Mesenchymal stem cell (in vitro differentiated cells and primary cell): ENCODE data around the gene IL1R2.

Experiments used
- DNase-seq: peaks from one replicate; pipeline ENCODE4 v3.0.0-alpha.2; 2013
- H2AFZ ChIP-seq: one replicate; pipeline ENCODE4 v1.6.1; 2013; ENCODE audit warnings: low read depth, mild to moderate bottlenecking, control low read depth, inconsistent platforms, low read length, moderate library complexity
- H2AK5ac ChIP-seq: 2 replicates; pipeline ENCODE4 v1.6.1; 2013; ENCODE audit warnings: low read length, moderate library complexity, mild to moderate bottlenecking, inconsistent platforms; ENCODE audit not compliant: severe bottlenecking
- H2BK120ac ChIP-seq: one replicate; pipeline ENCODE4 v1.6.1; 2013; ENCODE audit warnings: low read depth, mild to moderate bottlenecking, inconsistent platforms, low read length, moderate library complexity
- H2BK12ac ChIP-seq, 2 experiments: one replicate each; pipeline ENCODE4 v1.6.1; 2013; ENCODE audit warnings: inconsistent platforms in 2 of 2, low read length in 2 of 2, mild to moderate bottlenecking in 2 of 2, moderate library complexity in 2 of 2, control low read depth in 1 of 2
- H2BK15ac ChIP-seq: one replicate; pipeline ENCODE4 v1.6.1; 2013; ENCODE audit warnings: mild to moderate bottlenecking, low read depth, inconsistent platforms; ENCODE audit not compliant: poor library complexity, severe bottlenecking
- H2BK5ac ChIP-seq: 2 replicates; pipeline ENCODE4 v1.6.1; 2013; ENCODE audit warnings: low read depth, mild to moderate bottlenecking, low read length, control low read depth, inconsistent platforms; ENCODE audit not compliant: poor library complexity, severe bottlenecking
- H3K14ac ChIP-seq, 2 experiments: one replicate each; pipeline ENCODE4 v1.6.1; 2013; ENCODE audit warnings: inconsistent platforms in 2 of 2, low read length in 2 of 2, control low read depth in 1 of 2, mild to moderate bottlenecking in 1 of 2, moderate library complexity in 1 of 2
- H3K18ac ChIP-seq, 2 experiments: one replicate each; pipeline ENCODE4 v1.6.1; 2013; ENCODE audit warnings: inconsistent platforms in 2 of 2, low read length in 2 of 2, control low read depth in 1 of 2, low read depth in 1 of 2, mild to moderate bottlenecking in 1 of 2
- H3K23ac ChIP-seq, 2 experiments: one replicate each; pipeline ENCODE4 v1.6.1; 2013; ENCODE audit warnings: inconsistent platforms in 2 of 2, low read length in 2 of 2, mild to moderate bottlenecking in 2 of 2, moderate library complexity in 2 of 2, control low read depth in 1 of 2
- H3K27ac ChIP-seq: 2 replicates; pipeline ENCODE4 v1.5.1; 2013; ENCODE audit warnings: mild to moderate bottlenecking, moderate library complexity, low read length, control low read depth, inconsistent platforms; ENCODE audit not compliant: poor library complexity, severe bottlenecking
- H3K27me3 ChIP-seq, 2 experiments: 2 replicates each; pipeline versions ENCODE4 v1.6.1 to v1.7.0; 2013; ENCODE audit warnings: low read length in 2 of 2, mild to moderate bottlenecking in 2 of 2, moderate library complexity in 2 of 2, control low read depth in 1 of 2, inconsistent platforms in 1 of 2; ENCODE audit not compliant: control insufficient read depth in 1 of 2, insufficient read depth in 1 of 2
- H3K36me3 ChIP-seq, 2 experiments: 2 replicates each; pipeline versions ENCODE4 v1.6.1 to v1.7.0; 2013; ENCODE audit warnings: low read length in 2 of 2, control low read depth in 1 of 2, inconsistent platforms in 1 of 2, low read depth in 1 of 2, mild to moderate bottlenecking in 1 of 2; ENCODE audit not compliant: insufficient read depth in 2 of 2, control insufficient read depth in 1 of 2
- H3K4ac ChIP-seq, 2 experiments: one replicate each; pipeline ENCODE4 v1.6.1; 2013; ENCODE audit warnings: inconsistent platforms in 2 of 2, low read length in 2 of 2, mild to moderate bottlenecking in 2 of 2, moderate library complexity in 2 of 2, control low read depth in 1 of 2, low read depth in 1 of 2
- H3K4me1 ChIP-seq: 2 replicates; pipeline ENCODE4 v1.6.1; 2013; ENCODE audit warnings: low read depth, low read length, control low read depth; ENCODE audit not compliant: control insufficient read depth, insufficient read depth
- H3K4me2 ChIP-seq: 2 replicates; pipeline ENCODE4 v1.6.1; 2013; ENCODE audit warnings: low read length, mild to moderate bottlenecking, inconsistent platforms; ENCODE audit not compliant: poor library complexity, severe bottlenecking
- H3K4me3 ChIP-seq, 2 experiments: 2 replicates each; pipeline versions ENCODE4 v1.5.1 to v1.7.0; 2013; ENCODE audit warnings: low read length in 2 of 2, mild to moderate bottlenecking in 2 of 2, control low read depth in 1 of 2, low read depth in 1 of 2; ENCODE audit not compliant: insufficient read depth in 1 of 2
- H3K79me1 ChIP-seq: replicated peaks from 2 replicates; pipeline ENCODE4 v1.6.1; 2013; ENCODE audit warnings: mild to moderate bottlenecking, control low read depth, low read length, inconsistent platforms; ENCODE audit not compliant: poor library complexity, severe bottlenecking
- H3K9ac ChIP-seq: 2 replicates; pipeline ENCODE4 v1.7.0; 2013; ENCODE audit warnings: mild to moderate bottlenecking, low read length, moderate library complexity
- H3K9me3 ChIP-seq: 2 replicates; pipeline ENCODE4 v1.7.0; 2013; ENCODE audit warnings: mild to moderate bottlenecking, low read length; ENCODE audit not compliant: control insufficient read depth
- H4K8ac ChIP-seq: one replicate; pipeline ENCODE4 v1.6.1; 2013; ENCODE audit warnings: inconsistent platforms, mild to moderate bottlenecking, low read length, moderate library complexity
- H4K91ac ChIP-seq: one replicate; pipeline ENCODE4 v1.6.1; 2013; ENCODE audit warnings: mild to moderate bottlenecking, low read length, inconsistent platforms
- WGBS: methylation state at CpG from one replicate; pipeline ENCODE4 v1.1.7; 2013; ENCODE audit warnings: mixed read lengths; 5-methylcytosine and 5-hydroxymethylcytosine counted together

IL1R2 gene

DNA sequence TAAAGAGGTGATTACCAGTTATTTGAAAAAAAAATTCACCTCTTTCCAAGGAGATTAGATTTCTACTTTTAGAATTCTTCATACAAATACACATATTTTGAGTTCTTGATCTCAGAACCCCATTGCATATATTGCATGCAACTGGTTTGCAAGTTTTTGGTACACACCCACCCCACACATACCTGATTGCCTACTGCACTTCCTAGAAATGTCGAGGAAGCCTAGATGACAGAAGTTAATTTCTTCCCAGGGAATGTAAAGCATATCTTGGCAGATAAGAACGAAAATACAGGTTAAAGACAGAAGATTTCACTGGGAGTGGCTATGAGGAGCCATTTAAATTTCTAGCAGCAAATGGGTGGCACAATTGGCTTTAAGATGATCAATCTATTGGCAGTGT lies 83.7 kb downstream of the IL1R2 start:
- Histone ChIP-seq H3K27me3 (no peaks in the 10 kb centered on the region), H3K23ac (no peak overlapping the region), H3K9me3 (no peaks in the 10 kb centered on the region), H3K9ac (no peak overlapping the region), H3K4me1 (no peaks in the 10 kb centered on the region), H3K4me3 (no peak overlapping the region), H3K14ac (no peak overlapping the region), H4K8ac (no peak overlapping the region), H2BK12ac (no peak overlapping the region), H2BK5ac (no peak overlapping the region), H2AK5ac (no peak overlapping the region), H2AFZ (no peak overlapping the region), H3K4ac (no peak overlapping the region), H3K18ac (no peak overlapping the region), H4K91ac (no peak overlapping the region), H3K4me2 (no peak overlapping the region), H2BK120ac (no peak overlapping the region), H2BK15ac (no peak overlapping the region), H3K36me3 (no peaks in the 10 kb centered on the region), H3K27ac (no peak overlapping the region), H3K79me1 (no peaks in the 10 kb centered on the region)
- no peak for DNase-seq
- 94% methylated on average over 2 of the region's 2 CpGs for WGBS

DNA sequence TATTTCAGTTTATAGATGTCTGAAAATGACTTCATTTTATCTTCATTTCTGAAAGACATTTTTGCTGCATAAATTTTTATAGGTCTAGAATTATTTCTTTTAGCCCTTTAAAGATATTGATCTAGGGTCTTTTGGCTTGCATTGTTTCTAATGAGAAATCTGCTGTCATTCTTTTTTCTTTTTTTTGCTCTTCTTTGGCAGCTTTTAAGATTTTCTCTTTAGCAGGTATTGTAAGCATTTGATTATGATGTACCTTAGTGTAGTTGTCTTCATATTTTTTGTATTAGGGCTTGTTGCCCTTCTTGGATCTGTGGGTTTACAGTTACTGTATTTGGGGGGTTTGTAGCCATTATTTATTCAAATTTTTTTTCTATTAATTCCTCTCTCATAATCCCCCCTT lies 84.8 kb downstream of the IL1R2 start:
- no peaks in the 10 kb centered on the region for H3K36me3 ChIP-seq
- no peak overlapping the region for H3K27ac ChIP-seq
- H3K23ac ChIP-seq: no peak overlapping the region
- H3K14ac ChIP-seq: no peak overlapping the region
- H3K9me3 ChIP-seq: no peaks in the 10 kb centered on the region
- H3K4me3 ChIP-seq: no peak overlapping the region
- no peak overlapping the region for H2BK12ac ChIP-seq
- no peak overlapping the region for H2BK15ac ChIP-seq
- DNase-seq: no peak
- H2BK5ac ChIP-seq: no peak overlapping the region
- no peak overlapping the region for H2AFZ ChIP-seq
- H3K4me1 ChIP-seq: no peaks in the 10 kb centered on the region
- H3K4me2 ChIP-seq: no peak overlapping the region
- no peak overlapping the region for H4K91ac ChIP-seq
- no peak overlapping the region for H2BK120ac ChIP-seq
- H3K4ac ChIP-seq: no peak overlapping the region
- H2AK5ac ChIP-seq: no peak overlapping the region
- no peaks in the 10 kb centered on the region for H3K27me3 ChIP-seq
- no peak overlapping the region for H3K18ac ChIP-seq
- H4K8ac ChIP-seq: no peak overlapping the region
- H3K9ac ChIP-seq: no peak overlapping the region
- no peaks in the 10 kb centered on the region for H3K79me1 ChIP-seq
